ENCODE data around the gene IRF7. TPM values are rescaled to one million over a fixed set of nuclear protein-coding genes. Genes with fewer than 3 reads are reported as not detected.

The IRF7 gene
- total and polyA plus RNA-seq, 10 donors, result 52.3 to 99.1 (median 83.4) TPM

DNA sequence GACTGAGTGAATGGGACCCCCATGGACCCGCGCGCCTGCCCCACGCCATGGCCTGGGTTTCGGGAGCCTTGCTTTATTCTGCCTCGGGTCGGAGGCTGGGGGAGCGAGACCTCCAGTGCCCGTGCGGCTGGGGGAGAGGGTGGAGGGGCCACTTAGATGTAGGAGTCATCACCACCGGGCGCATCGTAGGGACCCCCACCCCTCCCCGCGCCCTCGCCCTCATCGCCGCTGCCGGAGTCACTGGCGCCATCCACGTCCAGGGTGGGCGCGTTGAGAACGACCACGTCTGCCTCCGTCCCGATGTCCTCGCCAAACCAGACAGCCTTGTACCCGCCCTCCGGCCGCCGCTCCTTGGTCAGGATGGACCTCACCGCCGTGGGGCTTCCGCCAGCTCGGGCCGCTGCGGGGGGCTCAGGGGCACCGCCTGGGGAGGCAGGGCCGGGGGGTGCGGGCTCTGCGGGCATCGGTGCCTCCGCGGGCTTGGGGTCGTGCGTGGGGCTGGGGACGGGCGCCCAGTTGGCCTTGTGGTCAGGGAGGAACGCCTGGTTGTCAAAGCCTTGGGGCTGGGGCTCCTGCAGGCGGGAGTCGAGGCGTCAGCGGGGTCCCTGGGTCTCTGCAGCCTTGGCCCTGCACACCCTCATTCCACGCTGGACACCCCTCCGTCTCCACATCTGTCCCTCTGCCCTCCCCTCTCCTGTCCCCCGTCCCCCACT lies 1.6 kb upstream of the IRF7 start:
- peak; percentile 84 for DNase-seq
- peak in 1 of 3 donors; percentile 2 for TF ChIP-seq POLR2AphosphoS5 (IDR thresholded peaks at IDR 0.05)
- TF ChIP-seq, protein P1, sequence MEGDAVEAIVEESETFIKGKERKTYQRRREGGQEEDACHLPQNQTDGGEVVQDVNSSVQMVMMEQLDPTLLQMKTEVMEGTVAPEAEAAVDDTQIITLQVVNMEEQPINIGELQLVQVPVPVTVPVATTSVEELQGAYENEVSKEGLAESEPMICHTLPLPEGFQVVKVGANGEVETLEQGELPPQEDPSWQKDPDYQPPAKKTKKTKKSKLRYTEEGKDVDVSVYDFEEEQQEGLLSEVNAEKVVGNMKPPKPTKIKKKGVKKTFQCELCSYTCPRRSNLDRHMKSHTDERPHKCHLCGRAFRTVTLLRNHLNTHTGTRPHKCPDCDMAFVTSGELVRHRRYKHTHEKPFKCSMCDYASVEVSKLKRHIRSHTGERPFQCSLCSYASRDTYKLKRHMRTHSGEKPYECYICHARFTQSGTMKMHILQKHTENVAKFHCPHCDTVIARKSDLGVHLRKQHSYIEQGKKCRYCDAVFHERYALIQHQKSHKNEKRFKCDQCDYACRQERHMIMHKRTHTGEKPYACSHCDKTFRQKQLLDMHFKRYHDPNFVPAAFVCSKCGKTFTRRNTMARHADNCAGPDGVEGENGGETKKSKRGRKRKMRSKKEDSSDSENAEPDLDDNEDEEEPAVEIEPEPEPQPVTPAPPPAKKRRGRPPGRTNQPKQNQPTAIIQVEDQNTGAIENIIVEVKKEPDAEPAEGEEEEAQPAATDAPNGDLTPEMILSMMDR (IDR thresholded peaks at IDR 0.05 in 8 of 11, conservative IDR thresholded peaks at IDR 0.05 in 3 of 11), result no peak
- TF ChIP-seq POLR2A (IDR thresholded peaks at IDR 0.05), result no peak
- no peaks in the 10 kb centered on the region for H3K27me3 ChIP-seq (replicated peaks in 1 of 7)
- H3K4me1 ChIP-seq, result peaks cover 21 to 62% (median 42%) of the 10 kb centered on the region in 6 donors
- peak overlapping the region in 2 of 8 donors; percentile 94 to 97 for H3K27ac ChIP-seq
- intact Hi-C loops (cut with DNase I; ENCODE audit: low total_unique reads), result no loop called here
- WGBS, 5 donors, result 90 to 94% (median 93%) methylated on average over 30 to 57 of the region's 57 CpGs
- H3K4me3 ChIP-seq, result no peak overlapping the region
- H3K9me3 ChIP-seq, result no peaks in the 10 kb centered on the region
- H3K36me3 ChIP-seq, result peaks cover 0 to 54% (median 20%) of the 10 kb centered on the region in 6 donors

DNA sequence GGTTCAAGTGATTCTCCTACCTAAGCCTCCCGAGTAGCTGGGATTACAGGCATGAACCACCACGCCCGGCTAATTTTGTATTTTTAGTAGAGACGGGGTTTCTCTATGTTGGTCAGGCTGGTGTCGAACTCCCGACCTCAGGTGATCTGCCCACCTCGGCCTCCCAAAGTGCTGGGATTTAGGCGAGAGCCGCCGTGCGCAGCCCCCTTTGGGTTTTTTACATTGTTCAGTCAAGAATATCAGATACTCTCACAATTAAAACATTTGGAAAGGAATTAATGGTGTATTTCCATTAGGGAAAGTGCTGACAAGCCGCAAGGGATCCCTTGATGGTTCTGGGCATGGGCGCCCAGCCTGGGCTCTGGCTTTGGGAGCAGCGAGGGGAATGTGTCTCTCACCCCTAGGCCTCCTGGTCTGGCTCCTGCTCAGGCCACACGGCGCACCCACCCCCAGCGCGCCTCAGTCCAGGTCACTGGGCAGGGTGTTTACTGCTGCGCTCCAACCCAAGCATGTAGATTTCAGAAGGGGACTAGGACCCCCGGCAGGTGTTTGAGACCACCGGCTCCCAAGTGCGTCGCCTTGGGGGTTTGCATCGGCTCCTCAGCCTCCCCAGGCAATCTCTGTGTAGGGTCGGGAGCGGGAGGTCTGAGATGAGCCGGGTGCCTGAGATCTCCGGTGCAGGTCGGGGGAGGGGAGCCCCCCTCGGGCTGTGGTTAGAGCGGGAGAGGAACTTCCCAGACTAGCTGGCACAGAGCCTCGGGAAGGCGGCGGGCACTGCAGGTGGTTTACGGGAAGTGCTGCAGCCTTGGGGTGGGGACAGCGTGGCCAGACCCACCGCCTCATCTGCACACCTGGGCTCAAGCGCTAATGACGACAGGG lies 809 bp upstream of the IRF7 start:
- no peaks in the 10 kb centered on the region for H3K27me3 ChIP-seq (replicated peaks in 1 of 7)
- no peak for TF ChIP-seq POLR2A (IDR thresholded peaks at IDR 0.05)
- TF ChIP-seq POLR2AphosphoS5 (IDR thresholded peaks at IDR 0.05), result peak in 1 of 3 donors; percentile 63
- TF ChIP-seq, protein P1 (IDR thresholded peaks at IDR 0.05 in 8 of 11, conservative IDR thresholded peaks at IDR 0.05 in 3 of 11), result no peak
- peak overlapping the region; percentile 89 to 98 (median 96) for H3K27ac ChIP-seq
- intact Hi-C loops (cut with DNase I; ENCODE audit: low total_unique reads), result no loop called here
- 61 to 77% (median 65%) methylated on average over 31 to 39 of the region's 39 CpGs for WGBS, 5 donors
- DNase-seq, result peak; percentile 84
- peaks cover 21 to 68% (median 43%) of the 10 kb centered on the region in 6 donors for H3K4me1 ChIP-seq
- H3K4me3 ChIP-seq, result peak overlapping the region in 7 of 8 donors; percentile 55 to 91 (median 67)
- H3K9me3 ChIP-seq, result no peaks in the 10 kb centered on the region
- H3K36me3 ChIP-seq, result peaks cover 4 to 54% (median 28%) of the 10 kb centered on the region in 6 donors

DNA sequence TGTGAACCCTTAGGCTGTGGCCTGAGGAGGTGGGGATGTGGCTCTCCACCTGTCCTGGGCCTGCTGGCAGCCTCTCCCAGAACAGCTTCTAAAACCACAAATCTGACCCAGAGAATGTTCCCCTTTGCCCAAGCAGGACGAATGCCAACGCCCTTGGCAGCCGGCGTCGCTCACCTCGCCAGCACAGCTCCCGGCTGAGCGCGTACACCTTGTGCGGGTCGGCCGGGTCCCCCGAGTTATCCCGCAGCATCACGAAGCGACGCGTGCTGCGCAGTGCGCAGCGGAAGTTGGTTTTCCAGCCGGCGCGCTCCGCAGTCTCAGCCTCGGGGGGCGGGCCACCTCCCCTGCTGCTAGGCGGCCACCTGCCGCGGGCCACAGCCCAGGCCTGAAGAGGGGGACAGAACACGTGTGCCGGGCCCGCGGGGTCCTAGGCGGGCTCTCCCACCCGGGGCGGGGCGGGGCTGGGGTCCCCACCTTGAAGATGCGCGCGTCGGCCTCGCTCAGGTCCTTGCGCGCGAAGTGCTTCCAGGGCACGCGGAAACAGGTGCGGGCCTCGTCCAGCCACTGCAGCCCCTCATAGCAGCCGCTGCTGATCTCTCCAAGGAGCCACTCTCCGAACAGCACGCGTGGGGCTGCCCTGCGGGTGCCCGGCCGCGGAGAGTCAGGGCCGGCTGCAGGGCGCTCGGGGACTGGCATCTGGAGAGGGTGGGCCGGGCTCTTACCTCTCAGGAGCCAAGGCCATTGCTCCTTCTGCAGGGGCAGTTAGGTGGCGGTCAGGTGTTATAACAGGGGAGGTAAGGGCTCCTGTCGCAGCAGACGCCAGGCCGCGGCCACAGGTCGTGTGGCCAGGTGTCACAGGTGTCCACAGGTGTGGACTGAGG lies 887 bp downstream of the IRF7 start:
- peaks cover 4 to 69% (median 45%) of the 10 kb centered on the region in 6 donors for H3K36me3 ChIP-seq
- peak in 2 of 3 donors; percentile 26 to 37 for TF ChIP-seq POLR2AphosphoS5 (IDR thresholded peaks at IDR 0.05)
- TF ChIP-seq, protein P1 (IDR thresholded peaks at IDR 0.05 in 8 of 11, conservative IDR thresholded peaks at IDR 0.05 in 3 of 11), result no peak
- H3K4me1 ChIP-seq, result peaks cover 21 to 55% (median 43%) of the 10 kb centered on the region in 6 donors
- peak overlapping the region; percentile 89 to 98 (median 96) for H3K27ac ChIP-seq
- no peaks in the 10 kb centered on the region for H3K9me3 ChIP-seq
- no peaks in the 10 kb centered on the region for H3K27me3 ChIP-seq (replicated peaks in 1 of 7)
- DNase-seq, result peak; percentile 86
- intact Hi-C loops (cut with DNase I; ENCODE audit: low total_unique reads), result no loop called here
- WGBS, 5 donors, result 64 to 76% (median 68%) methylated on average over 41 to 68 of the region's 68 CpGs
- H3K4me3 ChIP-seq, result peak overlapping the region; percentile 55 to 91 (median 66)

Measured in spleen (tissue), 11 donors.